GM18498 (cell line): ENCODE results near the gene HPSE2.
"Not testable (repeated sequence)": the region's sequence is repeated elsewhere in the genome, so short reads cannot be mapped to it uniquely, and the experiment has no call there.

Experiments
- ATAC-seq: cut with Tn5 transposase; IDR thresholded peaks from one replicate; pipeline ENCODE4 v1.9.1; 2021; ENCODE audit warnings: mild to moderate bottlenecking, moderate library complexity; ENCODE audit not compliant: unreplicated experiment

HPSE2 gene

DNA sequence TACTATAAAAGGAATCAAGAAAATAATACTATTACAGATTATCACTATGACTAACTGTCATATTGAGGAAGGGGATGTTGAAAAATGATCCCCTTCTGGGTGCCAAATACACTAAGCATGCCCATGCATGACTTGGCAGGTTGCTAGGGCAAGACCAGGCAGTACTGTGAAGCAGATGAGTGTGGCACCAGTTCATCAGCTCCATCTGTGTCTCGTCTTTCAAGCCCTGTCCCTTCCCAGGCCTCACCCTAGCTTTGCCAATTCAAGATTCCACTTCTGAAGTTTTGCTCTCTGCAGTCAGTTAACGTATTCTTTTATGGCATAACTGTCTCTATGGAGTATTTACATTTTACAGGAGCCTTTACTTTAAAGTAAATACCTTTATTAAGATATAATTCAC is 653.3 kb downstream of the HPSE2 start:
- no peak for ATAC-seq

DNA sequence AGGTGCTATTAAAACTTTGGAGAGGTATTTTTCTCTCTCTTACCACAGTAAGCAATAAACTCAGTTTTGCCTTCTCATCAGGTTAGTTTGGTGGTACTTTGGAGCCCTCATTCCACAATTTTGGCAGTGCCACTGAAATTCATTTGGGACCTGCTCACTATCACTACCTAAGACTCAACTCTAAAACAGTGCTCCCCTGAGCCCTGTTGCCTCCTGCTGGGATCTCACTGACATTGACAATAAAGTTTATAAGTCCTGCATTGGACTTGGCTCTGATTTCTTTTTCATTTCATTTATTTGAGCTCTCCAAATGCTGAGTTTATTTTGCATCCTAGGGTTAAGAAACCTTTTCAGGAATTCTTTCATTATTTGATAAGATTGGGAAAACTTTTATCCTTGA is 658.1 kb downstream of the HPSE2 start:
- ATAC-seq = no peak

DNA sequence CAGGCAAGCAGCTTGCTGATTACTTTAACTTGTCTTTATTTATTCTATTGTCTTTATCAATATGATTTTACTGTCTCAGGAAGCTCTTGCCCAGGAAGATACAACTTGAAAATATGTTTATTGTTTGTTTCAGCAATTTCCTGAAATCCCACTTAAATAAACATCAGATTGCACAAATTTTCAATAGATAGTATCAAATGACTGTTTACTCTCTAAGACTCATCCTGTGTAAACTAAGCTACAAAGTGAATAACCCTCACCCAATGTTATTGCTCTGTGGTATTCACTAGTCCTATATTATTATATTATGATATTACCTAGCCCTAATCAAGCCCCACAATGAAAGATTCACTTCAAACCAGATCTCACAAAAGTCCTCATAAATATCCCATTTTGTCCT is 658.5 kb downstream of the HPSE2 start:
- no peak for ATAC-seq

DNA sequence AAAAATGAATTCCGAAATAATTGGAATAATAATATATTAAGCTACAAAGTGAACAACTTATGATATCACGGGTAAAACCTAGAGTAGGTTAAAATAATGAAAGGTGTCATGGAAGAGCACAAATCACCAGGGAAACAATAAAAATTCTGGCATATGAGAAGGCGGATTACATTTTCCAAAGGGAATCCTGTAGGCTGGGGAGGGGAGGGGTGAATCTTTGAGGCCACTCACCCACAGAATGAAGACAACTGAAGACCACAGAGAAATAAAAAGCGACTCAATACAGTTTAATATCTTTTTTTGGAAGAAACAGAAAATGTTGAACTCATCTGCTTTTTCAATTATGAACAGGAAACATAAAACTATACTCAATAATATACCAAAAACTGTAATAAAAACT is 659.6 kb downstream of the HPSE2 start:
- no peak for ATAC-seq

DNA sequence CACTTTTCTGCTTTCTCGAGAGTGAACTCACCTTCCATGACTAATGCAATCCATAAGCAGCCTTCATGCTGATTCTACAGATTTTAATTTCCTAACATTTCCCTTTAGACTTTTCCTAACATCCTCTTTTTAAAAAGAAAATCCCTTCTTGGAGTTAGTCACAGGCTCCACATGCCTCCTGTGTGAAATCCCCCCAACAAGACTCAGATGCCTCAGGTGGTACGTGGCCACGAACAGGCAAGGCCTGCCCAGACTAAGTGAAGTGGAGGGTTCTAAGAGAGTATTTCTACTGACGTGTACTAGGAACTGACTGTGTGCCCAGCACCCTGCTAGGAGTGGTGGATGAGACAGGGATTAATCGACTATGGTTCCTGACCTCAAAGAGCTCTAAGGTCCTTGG is 663.1 kb downstream of the HPSE2 start:
- no peak for ATAC-seq

DNA sequence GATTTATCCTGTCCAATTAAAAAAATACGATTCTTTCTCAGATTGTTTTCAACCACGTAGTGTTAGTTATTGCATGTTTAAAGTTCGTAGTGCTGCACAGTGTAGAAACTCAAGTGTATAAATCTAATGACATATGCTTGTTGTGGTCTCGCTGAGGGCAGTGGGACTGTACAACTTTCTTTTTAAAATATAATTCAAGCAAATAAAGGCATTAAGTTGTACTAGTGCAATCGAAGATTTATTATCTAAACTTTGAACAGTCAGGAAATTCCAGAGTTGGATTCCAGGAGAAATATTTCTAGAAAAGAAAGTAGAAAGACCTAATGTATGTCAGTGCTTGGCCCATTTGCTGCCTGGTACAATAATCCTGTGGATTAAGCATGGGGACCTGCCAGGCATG is 664.8 kb downstream of the HPSE2 start:
- ATAC-seq = no peak

DNA sequence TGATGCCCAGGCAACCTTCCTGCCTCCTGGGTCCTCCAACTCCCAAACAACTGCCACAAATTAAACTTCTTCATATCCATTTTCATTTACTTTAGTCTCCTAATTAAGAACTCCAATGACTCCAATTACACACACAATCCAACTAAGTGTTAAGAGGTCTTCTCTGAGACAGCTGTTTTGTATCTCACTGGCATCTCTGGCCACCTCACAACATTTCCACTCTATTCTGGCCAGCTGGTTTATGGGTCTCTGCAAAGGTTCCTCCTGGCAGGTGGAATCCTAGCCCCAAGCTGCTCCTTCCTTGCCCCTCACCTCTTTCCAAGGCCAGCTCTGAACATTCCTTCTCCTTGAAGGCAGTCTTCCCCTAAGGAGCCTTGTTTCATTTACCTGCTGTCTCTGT is 665.8 kb downstream of the HPSE2 start:
- no peak for ATAC-seq

DNA sequence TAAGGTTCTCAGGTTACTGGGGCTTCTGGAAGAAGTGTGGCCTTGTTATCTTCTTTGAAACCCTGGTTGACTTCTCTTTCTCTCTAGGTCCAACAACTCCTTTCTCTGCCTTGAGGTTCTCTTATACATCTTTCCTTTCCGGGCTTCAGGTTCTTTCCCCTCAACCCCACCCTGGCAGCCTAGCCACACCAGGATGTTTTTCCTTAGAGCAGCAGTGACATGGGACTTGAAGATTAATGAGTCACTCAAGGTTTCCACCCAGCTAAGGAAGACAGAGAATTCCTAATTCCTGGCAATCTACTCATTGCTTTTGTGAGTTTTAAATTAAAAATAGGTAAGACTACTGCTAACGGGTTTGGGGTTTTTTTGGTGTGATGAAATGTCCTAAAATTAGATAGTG is 667.1 kb downstream of the HPSE2 start:
- no peak for ATAC-seq

DNA sequence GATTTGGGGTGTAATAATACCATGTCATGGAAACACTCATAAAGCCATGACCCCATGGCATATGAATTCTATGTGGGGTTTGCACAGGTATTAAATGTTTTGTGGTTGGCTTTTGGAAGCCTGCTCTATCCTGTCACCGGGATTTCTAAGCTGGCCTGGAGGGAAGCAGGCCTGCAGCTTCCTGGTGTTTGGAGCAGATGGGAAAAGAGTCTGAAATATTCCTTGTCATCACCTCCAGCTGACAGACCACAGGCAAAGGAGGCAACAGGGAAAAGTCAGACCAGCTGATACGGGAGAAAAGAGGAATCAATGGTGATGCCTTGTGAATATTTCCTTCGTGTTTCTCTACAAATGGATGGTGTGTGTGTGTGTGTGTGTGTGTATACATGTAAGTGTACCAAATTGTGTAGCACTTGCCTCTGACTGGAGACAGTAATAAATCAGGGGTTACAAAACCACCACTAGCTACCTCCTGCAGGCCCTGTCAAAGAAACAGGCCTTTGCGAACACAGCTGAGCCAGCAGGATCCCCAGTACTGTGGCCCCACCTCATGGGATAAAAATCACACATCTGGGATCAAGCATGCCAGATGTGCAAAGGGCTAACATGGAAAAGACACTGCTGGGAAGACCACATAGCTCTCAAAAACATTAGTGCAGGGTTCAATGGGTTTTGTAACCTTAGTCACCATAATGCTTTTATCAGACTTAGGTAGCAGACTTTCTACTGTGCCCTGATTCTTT is 668.1 kb downstream of the HPSE2 start:
- ATAC-seq = no peak

DNA sequence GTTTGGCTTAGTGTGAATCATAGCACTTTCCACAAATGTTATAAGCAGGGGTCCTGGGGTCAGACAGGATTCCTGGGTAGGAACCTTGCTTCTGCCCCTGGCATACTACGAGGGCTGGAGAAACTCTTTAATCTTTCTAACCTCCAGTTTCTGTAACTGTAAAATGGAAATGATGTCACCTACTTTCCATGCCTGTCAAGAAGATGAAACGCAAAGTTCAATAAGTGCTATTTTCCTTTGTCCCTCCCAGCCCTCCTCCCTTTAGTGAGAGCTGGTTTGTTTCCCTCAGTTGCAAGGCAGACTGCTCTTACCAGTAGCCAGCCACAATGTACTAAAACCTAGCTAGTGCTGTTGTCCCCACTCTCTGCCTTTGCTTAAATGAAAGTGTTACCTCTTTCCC is 671.8 kb downstream of the HPSE2 start:
- no peak for ATAC-seq

DNA sequence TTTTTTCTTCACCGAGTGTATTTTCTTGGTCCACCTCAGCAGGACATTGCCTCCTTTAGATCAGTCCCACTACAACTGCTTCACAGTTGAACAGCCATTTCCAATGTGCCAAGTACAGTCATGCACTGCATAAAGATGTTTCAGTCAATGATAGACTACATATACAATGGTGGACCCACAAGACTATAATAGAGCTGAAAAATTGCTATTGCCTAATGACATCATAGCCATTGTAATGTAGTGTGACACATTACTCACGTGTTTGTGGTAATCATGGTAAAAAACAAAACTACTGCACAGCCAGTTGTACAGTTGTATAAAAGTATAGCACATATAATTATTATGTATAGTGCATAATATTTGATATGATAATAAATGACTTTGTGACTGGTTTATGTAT is 675.1 kb downstream of the HPSE2 start:
- ATAC-seq = no peak

DNA sequence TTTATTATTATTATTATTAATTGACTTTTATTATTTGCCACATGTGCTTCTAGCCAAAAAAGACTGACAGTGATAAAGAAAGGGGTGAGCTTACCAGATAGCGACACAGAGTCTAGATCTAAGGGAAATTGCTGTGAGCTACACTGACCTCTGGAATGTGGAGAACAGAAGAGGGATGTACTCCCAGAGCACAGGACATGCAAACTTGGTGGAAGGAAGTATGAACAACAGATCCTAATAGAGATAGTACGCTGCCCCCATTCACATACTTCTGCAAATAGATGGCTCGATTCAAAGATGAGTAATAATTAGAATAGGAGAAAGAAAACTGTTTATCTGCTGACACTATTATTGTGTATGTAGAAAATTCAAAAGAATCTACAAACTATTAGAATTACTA is 679.6 kb downstream of the HPSE2 start:
- no peak for ATAC-seq

DNA sequence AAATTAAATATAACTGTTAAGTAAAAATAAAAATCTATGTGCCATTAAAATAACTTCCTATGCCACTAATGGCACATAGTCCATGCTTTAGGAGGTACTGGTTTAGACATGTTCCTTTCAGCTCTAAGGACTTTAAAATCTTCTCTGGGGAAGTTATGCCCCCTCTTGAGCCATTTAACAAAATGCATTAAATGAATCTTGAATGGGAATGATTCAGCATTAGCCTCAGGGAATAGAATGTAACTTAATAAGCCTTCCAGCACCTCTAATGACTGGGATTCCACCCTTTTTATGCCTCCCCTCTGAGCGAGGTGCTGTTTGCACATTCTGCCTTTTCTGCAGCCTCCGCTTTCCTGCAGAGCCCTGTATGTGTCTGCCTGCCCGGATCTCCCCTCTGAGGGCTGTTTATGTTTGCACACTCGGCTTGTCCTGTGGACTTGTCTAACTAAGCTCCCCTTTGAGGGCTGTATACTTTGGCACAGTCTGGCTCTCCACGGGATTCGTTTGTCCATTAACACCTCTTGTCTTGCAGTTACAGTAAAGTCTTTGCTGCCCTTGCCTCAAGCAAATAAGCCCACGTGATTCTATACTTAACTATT is 680.5 kb downstream of the HPSE2 start:
- no peak for ATAC-seq

DNA sequence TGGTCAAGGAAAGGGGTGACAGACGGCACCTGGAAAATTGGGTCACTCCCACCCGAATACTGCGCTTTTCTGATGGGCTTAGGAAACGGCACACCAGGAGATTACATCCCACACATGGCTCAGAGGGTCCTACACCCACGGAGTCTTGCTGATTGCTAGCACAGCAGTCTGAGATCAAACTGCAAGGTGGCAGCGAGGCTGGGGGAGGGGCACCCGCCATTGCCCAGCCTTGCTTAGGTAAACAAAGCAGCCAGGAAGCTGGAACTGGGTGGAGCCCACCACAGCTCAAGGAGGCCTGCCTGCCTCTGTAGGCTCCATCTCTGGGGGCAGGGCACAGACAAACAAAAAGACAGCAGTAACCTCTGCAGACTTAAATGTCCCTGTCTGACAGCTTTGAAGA is 694.1 kb downstream of the HPSE2 start:
- not testable (repeated sequence) for ATAC-seq

DNA sequence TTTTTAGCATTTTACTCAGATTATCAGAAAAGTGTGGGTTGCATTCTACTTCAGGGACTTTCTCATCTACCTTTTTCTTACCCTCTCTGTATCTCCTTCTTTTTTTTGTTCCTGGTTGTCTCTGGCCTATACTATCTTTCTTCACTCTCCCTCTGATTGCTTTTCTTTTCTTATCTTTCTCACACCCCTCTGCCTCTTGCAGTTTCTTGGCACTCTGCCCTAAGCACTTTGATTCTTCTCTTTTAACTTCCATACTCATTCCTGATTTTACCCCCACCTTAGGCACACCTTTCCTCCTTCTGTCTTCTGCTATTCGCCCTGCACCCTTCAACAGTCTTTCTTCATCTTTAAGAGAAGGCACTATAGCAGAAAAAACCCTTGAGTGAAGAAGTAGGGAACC is 696.1 kb downstream of the HPSE2 start:
- ATAC-seq = no peak

DNA sequence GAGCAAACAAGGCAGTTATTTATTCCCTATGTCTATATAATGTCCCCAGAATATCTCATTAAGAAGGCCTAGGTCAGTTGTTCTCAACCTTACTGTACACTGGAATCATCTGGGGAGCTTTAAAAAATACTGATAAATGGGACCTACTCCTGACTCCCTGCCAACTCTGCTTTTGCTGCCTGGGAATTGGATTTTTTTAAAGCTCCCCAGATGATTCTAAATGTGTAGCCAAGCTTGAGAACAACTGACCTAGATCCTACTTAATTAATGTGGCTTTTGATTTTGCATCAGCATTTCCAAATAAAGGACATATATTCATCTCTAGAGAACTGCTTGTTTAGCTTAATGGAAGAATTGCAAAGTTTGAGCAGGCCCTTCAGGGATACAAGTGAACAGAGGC is 697.2 kb downstream of the HPSE2 start:
- ATAC-seq = no peak

DNA sequence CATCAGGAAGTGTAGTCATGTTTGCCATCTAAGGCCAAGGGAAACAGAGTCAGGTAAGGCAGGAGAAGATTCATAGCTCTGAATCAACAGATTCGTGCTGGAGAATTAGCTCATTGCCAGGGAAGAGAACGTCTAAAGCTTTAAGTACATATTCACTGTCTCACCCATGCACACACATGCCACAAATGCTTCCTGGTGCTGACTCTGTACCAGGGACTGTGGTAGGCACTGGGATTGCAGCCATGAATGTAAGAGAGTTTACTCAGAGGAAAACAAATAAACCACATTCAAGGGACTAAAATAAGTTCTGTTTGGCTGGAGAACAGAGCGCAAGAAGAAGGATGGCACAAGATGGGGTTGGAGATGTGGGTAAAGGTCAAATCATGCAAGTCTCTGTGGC is 699.1 kb downstream of the HPSE2 start:
- ATAC-seq = no peak

DNA sequence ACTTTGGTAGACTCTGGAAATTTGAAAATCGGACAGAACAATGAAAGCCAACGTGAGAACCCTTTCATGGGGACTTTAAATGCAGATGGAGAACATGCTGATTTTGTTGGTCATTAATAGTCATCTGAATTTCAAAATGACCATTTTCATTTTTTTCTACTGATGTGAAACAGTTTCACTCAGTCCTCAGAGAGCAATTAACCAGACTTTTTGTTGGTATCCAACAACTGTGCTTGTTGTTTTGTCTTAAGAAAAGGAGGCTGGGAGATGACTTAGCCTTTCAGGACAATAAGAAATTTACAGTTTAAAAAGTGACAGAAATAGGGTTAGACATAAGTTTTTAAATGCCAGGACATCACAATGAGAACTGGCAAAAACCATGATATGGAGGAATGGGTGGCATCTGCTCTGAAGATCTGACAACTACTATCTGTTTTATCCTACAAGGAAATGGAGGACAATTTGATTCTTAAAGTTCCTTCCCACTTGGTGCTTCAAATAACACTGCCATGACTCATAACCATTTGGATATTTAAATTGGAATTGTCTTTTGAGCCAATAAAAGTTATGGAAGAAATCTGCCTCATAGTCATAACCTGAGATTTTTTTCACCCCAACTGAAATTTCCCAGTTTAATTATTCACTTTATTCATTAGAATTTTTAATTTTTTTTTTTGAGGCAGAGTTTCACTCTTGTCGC is 701.8 kb downstream of the HPSE2 start:
- no peak for ATAC-seq

DNA sequence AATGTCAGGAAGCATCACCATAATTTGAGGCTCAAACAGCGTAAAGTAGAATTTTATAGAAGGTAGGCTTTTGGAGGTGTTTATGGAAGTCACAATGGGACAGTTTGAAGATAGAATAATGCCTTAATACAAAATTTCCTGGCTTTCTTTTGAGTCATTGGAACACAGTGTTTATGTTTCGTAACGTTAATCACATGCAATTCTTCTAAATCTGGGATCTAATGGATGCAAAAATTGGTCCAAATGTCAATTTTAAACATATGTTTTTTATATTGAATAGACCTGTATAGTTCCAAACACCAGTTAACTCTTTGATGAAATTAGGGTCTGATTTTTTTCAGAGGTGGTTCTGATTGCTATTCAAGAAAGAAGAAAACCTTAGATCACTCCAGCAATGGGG is 702.4 kb downstream of the HPSE2 start:
- no peak for ATAC-seq

DNA sequence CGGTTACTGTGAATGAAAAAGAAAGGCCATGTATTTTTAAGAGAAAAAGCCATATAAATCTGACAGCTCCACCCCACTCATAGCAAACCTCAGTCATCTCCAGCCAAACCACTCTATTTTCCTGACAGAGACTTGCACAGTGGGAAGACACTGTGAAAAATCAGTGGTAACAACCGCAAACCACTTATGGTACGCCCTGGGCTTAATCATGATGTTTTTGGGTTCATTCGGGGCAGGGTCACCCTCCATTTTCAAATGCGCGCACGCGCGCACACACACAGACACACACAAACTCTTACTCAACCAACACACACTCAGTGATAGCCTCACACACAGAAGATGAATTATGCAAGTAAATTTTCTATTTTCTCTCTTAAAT is 706.9 kb downstream of the HPSE2 start:
- no peak for ATAC-seq

DNA sequence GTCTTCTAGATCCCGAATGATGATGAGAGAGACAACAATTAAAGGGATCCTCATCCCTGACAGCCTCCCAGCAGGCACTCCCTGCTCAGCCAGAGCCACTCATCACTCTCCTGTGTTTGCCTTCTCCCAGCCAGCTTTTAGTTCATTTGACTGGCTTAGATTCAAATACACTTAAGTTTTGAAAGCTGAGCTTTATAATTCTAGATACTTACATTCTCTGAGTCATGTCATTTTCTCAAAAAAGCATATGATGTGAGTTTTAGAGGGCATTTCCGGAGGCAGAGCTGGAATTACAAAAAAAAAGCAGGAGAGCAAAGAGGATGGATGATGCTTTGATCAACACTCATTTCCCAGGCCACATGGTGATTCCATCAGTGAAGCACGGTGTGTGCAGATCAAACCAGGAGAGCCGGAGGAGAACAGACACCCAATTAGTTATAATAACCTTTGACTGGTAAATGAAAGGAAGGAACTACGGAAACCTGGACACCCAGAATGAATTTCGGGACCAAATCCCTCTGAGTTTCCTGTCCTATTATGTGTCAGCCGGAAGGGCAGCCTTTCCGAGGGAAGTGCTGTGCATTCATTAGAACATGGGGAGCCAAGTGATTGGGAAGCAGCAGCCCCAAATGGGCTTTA is 707.4 kb downstream of the HPSE2 start:
- no peak for ATAC-seq

DNA sequence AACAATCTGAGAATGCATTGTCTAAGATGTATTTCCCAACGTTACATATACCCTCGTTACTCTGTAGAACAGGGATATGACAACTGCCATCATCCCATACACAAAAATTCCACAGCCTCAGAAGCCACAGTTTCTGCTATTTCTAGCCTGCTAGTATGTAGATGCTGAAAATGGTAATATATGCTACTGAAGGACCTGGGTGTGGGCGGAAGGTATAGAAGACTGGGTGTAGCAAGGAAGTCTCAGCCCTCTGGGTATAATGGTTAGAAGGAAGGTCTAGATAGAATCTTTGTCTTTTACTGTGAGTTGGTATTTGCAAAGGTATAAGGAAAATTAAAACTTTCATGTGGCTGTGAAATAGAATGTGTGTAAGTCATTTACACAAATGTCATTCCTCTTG is 709.7 kb downstream of the HPSE2 start:
- no peak for ATAC-seq
